Activated T-helper 17 cell treated with anti-CD3 and anti-CD28 coated beads, Interleukin-2, amount 50 U/mL, for 72 hours (primary cell): ENCODE data around the gene ANKRD13A. TPM values are rescaled to one million over a fixed set of nuclear protein-coding genes. Genes with fewer than 3 reads are reported as not detected.
A peak's percentile ranks its signal among the peaks of the same experiment; 100 is the strongest.
"Not testable (repeated sequence)": the region's sequence is repeated elsewhere in the genome, so short reads cannot be mapped to it uniquely, and the experiment has no call there.

Source experiments
- ATAC-seq: fragments of 150-1000 bp; cut with Tn5 transposase; replicated peaks from 2 replicates; pipeline ENCODE4 v1.10.0; 2021; ENCODE audit warnings: mild to moderate bottlenecking, moderate library complexity
- H3K27ac Mint-ChIP-seq: one replicate; pipeline ENCODE4 v1.8.0; 2022; ENCODE audit warnings: mixed read lengths
- H3K27me3 Mint-ChIP-seq: one replicate; pipeline ENCODE4 v1.8.0; 2022; ENCODE audit warnings: mixed read lengths
- H3K36me3 Mint-ChIP-seq: one replicate; pipeline ENCODE4 v1.8.0; 2022; ENCODE audit warnings: low read depth, mild to moderate bottlenecking, mixed read lengths
- H3K4me1 Mint-ChIP-seq: one replicate; pipeline ENCODE4 v1.8.0; 2022; ENCODE audit warnings: mixed read lengths
- H3K4me3 Mint-ChIP-seq: one replicate; pipeline ENCODE4 v1.8.0; 2022; ENCODE audit warnings: mild to moderate bottlenecking, mixed read lengths
- H3K9me3 Mint-ChIP-seq: one replicate; pipeline ENCODE4 v1.8.0; 2022; ENCODE audit warnings: mixed read lengths
- total RNA-seq, 2 donors: library from RNA; stranded (reverse); gene quantifications; one replicate each; pipeline ENCODE4 v1.2.3, GENCODE V29; 2022

ANKRD13A gene
- total RNA-seq, 2 donors from 2014 or later = 61.4 to 68.5 TPM

DNA sequence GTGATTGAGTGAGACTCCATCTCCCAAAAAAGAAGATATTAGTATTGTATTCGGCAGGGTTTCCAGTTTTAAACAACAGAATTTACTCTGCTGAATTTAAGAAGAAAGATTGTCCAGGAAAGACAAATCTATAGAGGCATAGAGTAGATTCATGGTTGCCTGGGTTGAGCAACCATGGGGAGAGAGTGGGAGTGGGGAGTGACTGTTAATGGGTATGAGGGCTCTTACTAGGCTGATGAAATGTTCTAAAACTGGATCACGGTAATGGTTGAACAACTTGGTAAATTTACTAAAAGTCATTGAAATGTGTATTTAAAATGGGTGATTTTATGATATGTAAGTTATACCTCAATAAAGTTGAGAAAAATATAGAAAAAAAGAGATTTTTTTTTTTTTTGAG is 63.0 kb downstream of the ANKRD13A start:
- Mint-ChIP-seq H3K27me3 (no peaks in the 10 kb centered on the region), H3K36me3 (no peaks in the 10 kb centered on the region), H3K9me3 (no peaks in the 10 kb centered on the region), H3K27ac (no peak overlapping the region), H3K4me3 (no peak overlapping the region), H3K4me1 (peaks cover 27% of the 10 kb centered on the region)
- ATAC-seq = no peak

- Mint-ChIP-seq H3K4me3 (no peak overlapping the region), H3K27me3 (no peaks in the 10 kb centered on the region)
- peak; percentile 83 for ATAC-seq
Observed at GRCh38 chr12:110065540-110065939, 66.3 kb downstream of the ANKRD13A start.

DNA sequence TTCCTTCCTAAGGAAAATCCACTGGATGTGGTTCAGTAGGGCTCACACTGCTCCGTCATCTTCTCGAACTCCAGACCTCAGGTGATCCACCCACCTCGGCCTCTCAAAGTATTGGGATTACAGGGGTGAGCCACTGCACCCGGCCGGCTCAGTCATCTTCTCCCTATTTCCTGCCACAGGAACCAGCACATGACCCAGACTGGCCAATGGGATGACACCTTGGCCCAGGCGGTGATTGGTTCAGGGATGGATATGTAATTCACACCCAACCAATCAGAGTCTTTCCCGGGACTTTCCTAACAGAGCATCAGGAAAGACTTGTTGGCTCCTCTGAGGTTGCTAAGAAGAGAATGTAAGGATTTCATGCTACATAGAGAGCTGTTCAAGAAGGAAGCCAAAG is 68.3 kb downstream of the ANKRD13A start:
- no peaks in the 10 kb centered on the region for H3K36me3 Mint-ChIP-seq
- no peaks in the 10 kb centered on the region for H3K27me3 Mint-ChIP-seq
- no peak for ATAC-seq
- peaks cover 18% of the 10 kb centered on the region for H3K4me1 Mint-ChIP-seq
- H3K4me3 Mint-ChIP-seq = no peak overlapping the region
- H3K27ac Mint-ChIP-seq = no peak overlapping the region
- no peaks in the 10 kb centered on the region for H3K9me3 Mint-ChIP-seq

More at GRCh38 chr12:110065540-110065939, 66.3 kb downstream of the ANKRD13A start:
- H3K27ac Mint-ChIP-seq = peak overlapping the region; percentile 12
- no peaks in the 10 kb centered on the region for H3K36me3 Mint-ChIP-seq
- no peaks in the 10 kb centered on the region for H3K9me3 Mint-ChIP-seq
- H3K4me1 Mint-ChIP-seq = peaks cover 16% of the 10 kb centered on the region

DNA sequence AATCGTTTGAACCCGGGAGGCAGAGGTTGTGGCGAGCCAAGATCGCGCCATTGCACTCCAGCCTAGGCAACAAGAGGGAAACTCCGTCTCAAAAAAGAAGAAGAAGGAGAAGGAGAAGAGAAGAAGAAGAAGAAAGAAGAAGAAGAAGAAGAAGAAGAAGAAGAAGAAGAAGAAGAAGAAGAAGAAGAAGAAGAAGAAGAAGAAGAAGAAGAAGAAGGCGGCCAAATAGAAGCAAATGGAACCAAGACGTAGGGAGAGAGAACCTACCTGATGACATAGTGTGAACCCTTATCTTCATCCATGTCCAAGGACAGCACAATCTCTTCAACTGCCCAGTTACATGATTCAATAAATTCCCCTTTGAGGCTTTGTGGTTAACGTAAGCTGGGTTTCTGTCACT is 68.9 kb downstream of the ANKRD13A start:
- H3K27ac Mint-ChIP-seq, H3K27me3 Mint-ChIP-seq, H3K4me3 Mint-ChIP-seq, ATAC-seq, H3K9me3 Mint-ChIP-seq, H3K36me3 Mint-ChIP-seq: not testable (repeated sequence)
- H3K4me1 Mint-ChIP-seq = peaks cover 21% of the 10 kb centered on the region

GRCh38 chr12:110068654-110069053 is 69.4 kb downstream of the ANKRD13A start:
- Mint-ChIP-seq H3K4me1 (peaks cover 25% of the 10 kb centered on the region), H3K9me3 (no peaks in the 10 kb centered on the region), H3K27ac (no peak overlapping the region), H3K27me3 (no peaks in the 10 kb centered on the region), H3K36me3 (no peaks in the 10 kb centered on the region), H3K4me3 (no peak overlapping the region)
- ATAC-seq = no peak

DNA sequence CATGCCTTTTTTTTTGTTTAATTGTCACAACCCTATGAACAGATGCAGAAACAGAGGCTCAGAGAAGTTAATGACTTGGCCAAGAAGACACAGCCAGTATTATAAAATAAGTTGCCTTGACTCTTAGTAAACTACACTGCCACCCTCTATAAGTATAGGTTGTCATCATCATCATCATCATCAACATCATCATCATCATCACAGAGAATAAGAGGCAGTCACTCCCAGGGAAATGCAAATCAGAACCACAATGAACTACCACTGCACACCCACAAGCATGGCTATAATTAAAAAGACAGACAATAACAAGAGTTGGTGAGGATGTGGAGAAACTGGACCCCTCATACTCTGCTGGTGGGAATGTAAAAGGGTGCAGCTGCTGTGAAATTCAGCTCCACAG is 72.3 kb downstream of the ANKRD13A start:
- H3K9me3 Mint-ChIP-seq = no peaks in the 10 kb centered on the region
- H3K4me1 Mint-ChIP-seq = peaks cover 24% of the 10 kb centered on the region
- H3K36me3 Mint-ChIP-seq = no peaks in the 10 kb centered on the region
- no peaks in the 10 kb centered on the region for H3K27me3 Mint-ChIP-seq
- H3K4me3 Mint-ChIP-seq = peak overlapping the region; percentile 98
- H3K27ac Mint-ChIP-seq = no peak overlapping the region
- ATAC-seq = peak; percentile 61

DNA sequence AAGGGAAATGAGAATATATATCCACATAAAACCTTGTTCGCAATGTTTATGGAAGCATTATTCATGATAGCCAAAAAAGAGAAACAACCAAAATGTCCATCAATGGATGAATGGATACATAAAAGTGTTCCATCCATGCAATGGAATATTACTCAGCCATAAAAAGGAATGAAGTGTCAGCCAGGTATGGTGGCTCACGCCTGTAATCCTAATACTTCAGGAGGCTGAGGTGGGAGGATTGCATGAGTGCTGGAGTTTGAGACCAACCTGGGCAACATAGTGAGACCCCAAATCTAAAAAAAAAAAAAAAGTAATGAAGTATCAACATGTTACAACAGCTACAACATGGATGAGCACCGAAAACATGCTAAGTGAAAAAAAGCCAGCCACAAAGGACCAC is 72.7 kb downstream of the ANKRD13A start:
- ATAC-seq = no peak
- Mint-ChIP-seq H3K4me3 (peak overlapping the region; percentile 98), H3K36me3 (no peaks in the 10 kb centered on the region), H3K9me3 (no peaks in the 10 kb centered on the region), H3K27me3 (no peaks in the 10 kb centered on the region), H3K27ac (peak overlapping the region; percentile 90), H3K4me1 (peaks cover 24% of the 10 kb centered on the region)

DNA sequence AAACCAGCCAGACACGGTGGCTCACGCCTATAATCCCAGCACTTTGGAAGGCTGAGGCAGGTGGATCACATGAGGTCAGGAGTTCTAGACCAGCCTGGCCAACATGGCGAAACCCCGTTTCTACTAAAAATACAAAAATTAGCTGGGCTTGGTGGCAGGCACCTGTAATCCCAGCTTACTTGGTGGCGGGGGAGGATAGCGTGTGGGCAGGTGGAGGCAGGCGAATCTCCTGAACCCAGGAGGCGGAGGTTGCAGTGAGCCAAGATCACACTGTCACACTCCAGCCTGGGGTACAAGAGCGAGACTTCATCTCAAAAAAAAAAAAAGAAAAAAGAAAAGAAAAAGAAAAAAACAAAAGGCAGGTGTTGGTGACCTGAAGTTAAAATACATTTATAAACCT is 73.4 kb downstream of the ANKRD13A start:
- Mint-ChIP-seq H3K4me3 (peak overlapping the region; percentile 98), H3K27ac (peak overlapping the region; percentile 90), H3K4me1 (peaks cover 27% of the 10 kb centered on the region)
- H3K9me3 Mint-ChIP-seq, H3K36me3 Mint-ChIP-seq, H3K27me3 Mint-ChIP-seq, ATAC-seq: not testable (repeated sequence)

- H3K36me3 Mint-ChIP-seq = no peaks in the 10 kb centered on the region
- ATAC-seq = peak; percentile 73
- peaks cover 29% of the 10 kb centered on the region for H3K4me1 Mint-ChIP-seq
- peak overlapping the region; percentile 90 for H3K27ac Mint-ChIP-seq
- peak overlapping the region; percentile 98 for H3K4me3 Mint-ChIP-seq
- H3K27me3 Mint-ChIP-seq = no peaks in the 10 kb centered on the region
- no peaks in the 10 kb centered on the region for H3K9me3 Mint-ChIP-seq
Observed at GRCh38 chr12:110073049-110073831, 74.0 kb downstream of the ANKRD13A start.

DNA sequence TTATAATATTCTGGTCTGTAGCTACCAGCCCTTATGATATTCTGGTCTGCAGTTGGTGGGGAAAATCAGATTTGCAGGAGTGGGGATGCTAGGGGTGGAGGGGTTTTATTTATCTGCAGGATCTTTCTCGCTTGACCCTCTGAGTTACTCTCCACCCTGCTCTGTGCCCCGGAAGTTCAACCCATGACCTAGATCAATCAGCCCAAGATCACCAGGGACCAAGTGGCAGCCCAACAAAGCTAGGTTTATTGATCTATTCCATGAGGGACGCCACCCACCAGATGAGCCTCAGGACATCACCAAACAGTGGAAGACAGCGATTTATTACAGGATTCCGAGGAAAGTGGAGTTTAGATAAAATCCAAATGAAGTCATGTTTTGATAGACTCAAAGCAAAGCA is 74.9 kb downstream of the ANKRD13A start:
- no peaks in the 10 kb centered on the region for H3K36me3 Mint-ChIP-seq
- no peak for ATAC-seq
- peak overlapping the region; percentile 90 for H3K27ac Mint-ChIP-seq
- no peaks in the 10 kb centered on the region for H3K27me3 Mint-ChIP-seq
- peak overlapping the region; percentile 98 for H3K4me3 Mint-ChIP-seq
- H3K4me1 Mint-ChIP-seq = peaks cover 34% of the 10 kb centered on the region
- H3K9me3 Mint-ChIP-seq = no peaks in the 10 kb centered on the region

DNA sequence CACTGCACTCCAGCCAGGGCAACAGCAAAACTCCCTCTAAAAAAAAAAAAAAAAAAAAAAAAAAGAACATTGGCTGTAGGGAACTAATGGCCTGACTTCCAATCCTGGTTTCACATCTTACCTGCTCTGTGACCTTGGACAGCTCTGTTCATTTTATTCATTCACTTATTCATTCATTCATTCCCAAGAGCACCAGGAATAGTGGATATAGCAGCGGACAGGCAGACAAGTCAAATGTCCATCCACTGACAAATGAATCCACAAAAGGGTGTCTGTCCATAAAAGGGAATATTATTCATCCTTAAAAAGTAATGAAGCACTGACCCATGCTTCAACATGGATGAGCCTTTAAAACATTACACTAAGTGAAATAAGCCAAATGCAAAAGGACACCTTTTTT is 76.7 kb downstream of the ANKRD13A start:
- H3K27ac Mint-ChIP-seq = no peak overlapping the region
- no peak for ATAC-seq
- H3K4me3 Mint-ChIP-seq = no peak overlapping the region
- H3K36me3 Mint-ChIP-seq = no peaks in the 10 kb centered on the region
- peaks cover 5% of the 10 kb centered on the region for H3K9me3 Mint-ChIP-seq
- no peaks in the 10 kb centered on the region for H3K27me3 Mint-ChIP-seq
- peaks cover 49% of the 10 kb centered on the region for H3K4me1 Mint-ChIP-seq

GRCh38 chr12:110077800-110078199 is 78.6 kb downstream of the ANKRD13A start:
- Mint-ChIP-seq H3K27me3 (no peaks in the 10 kb centered on the region), H3K27ac (peak overlapping the region; percentile 76), H3K4me3 (no peak overlapping the region), H3K36me3 (no peaks in the 10 kb centered on the region), H3K4me1 (peaks cover 39% of the 10 kb centered on the region), H3K9me3 (peaks cover 5% of the 10 kb centered on the region)
- no peak for ATAC-seq

- Mint-ChIP-seq H3K27me3 (no peaks in the 10 kb centered on the region), H3K9me3 (peaks cover 5% of the 10 kb centered on the region), H3K27ac (peak overlapping the region; percentile 89), H3K4me1 (peaks cover 25% of the 10 kb centered on the region), H3K36me3 (no peaks in the 10 kb centered on the region), H3K4me3 (peak overlapping the region; percentile 76)
- ATAC-seq = peak; percentile 93
Observed at GRCh38 chr12:110079477-110080400, 80.5 kb downstream of the ANKRD13A start.

- peak overlapping the region; percentile 76 for H3K4me3 Mint-ChIP-seq
- H3K9me3 Mint-ChIP-seq = peaks cover 5% of the 10 kb centered on the region
Observed at GRCh38 chr12:110080410-110080809, 81.2 kb downstream of the ANKRD13A start.

More at GRCh38 chr12:110080410-110080809, 81.2 kb downstream of the ANKRD13A start:
- ATAC-seq = no peak
- no peaks in the 10 kb centered on the region for H3K27me3 Mint-ChIP-seq
- no peaks in the 10 kb centered on the region for H3K36me3 Mint-ChIP-seq
- peaks cover 25% of the 10 kb centered on the region for H3K4me1 Mint-ChIP-seq
- H3K27ac Mint-ChIP-seq = no peak overlapping the region
